ENCODE results near the gene PLD2.
"Not testable (repeated sequence)": the region's sequence is repeated elsewhere in the genome, so short reads cannot be mapped to it uniquely, and the experiment has no call there.

The PLD2 gene

DNA sequence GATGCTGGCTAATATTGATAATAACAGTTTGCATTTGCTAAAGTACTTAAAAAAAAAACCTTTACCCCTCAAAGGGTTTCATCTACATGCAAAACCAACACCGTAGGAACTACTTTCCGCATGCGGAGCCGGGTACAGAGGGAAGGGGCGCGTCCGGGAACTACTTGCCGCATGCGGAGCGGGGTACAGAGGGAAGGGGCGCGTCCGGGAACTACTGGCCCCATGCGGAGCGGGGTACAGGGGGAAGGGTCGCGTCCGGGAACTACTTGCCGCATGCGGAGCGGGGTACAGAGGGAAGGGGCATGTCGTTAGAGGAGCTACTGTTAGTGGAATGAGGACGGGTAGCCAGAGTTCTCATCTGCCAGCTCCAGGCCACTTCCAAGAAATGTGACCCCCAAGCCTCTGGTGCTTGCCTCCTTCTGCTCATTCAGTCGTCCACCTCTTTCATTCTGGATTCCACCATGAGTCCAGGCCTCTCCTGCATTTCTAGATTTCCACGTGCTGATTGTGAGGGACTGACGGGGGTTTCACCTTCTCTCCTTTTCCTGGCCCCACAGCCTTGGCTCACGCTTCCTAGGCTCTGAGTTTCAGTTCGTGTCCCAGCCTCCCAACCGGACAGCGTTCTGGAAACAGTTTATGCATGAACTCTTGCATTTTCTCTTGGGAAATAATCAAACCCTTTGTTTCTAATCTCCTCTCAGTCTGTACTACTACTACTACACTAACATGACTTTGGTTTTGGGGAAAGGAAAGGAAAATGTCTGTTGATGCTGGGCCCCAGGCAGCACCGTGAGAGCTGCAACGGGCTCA is 53.1 kb downstream of the PLD2 start:
- no peak for DNase-seq

DNA sequence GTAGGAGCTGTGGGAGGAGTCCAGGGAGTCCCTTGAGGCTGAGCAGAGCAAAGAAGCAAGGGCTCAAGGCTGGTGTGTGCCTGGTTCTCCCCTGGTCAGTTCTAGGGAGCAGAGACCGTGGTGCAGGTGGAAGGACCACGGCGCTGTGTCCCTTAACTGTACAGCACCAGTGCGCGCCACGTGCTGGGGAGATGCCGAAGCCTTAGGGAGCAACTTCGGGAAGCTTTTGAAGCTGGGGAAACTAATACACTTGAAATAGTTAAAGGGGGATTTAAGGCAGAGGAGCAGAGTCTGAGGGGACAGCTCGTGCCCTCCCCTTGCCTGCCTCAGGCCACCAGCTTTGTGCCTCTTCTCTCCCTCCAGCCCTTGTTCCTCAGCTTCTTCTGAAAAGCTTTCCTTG is 53.7 kb downstream of the PLD2 start:
- DNase-seq: no peak

DNA sequence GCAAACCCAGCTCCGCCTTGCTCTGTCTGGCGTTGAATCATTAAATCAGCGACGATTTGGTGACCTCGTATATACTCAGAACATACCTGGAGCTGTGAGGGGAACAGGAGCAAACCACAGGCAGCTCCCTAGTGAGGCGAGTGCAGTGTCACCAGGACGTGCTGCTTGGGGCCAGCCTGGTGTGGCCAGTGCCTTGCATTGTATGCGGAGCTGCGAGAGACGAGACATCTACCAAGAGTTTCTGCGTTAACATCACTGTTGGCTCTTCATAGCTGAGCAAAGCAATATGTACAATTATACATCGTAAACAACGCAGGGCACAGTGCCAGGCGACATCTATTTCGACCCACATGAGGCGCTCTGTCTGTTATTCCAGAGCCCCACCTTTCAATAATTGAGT is 54.1 kb downstream of the PLD2 start:
- no peak for DNase-seq

DNA sequence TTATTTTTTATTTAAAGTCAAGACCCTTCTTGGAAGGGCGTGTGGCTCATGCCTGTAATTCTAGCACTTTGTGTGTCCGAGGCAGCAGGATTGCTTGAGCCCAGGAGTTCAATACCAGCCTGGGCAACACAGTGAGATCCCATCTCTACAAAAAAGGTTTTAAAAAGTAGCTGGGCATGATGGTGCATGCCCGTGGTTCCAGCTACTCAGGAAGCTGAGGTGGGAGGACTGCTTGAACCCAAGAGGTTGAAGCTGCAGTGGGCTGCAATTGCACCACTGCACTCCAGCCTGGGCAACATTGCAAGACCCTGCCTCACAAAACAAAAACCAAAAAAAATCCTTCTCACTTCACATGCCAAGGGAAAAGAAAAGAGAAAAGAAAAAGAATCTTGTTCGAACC is 55.8 kb downstream of the PLD2 start:
- DNase-seq: no peak

DNA sequence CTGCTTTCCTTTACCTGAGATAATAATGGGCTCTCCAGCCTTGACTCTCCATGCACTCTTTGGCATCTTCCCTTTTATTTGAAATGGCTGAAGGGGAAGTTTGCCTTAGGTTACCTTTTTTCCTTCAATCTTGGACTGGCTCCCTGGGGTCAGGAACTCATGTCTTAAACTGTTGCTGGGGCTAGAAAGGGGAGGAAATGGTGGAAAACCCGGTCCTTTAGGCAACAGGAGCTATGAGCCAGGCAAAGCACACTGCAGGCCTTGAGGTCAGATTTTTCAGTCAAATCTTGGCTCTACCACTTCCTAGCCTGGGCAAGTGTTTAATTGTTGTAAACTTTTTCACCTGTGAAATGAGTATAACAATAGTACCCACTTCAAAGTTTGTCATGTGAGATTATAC is 56.4 kb downstream of the PLD2 start:
- no peak for DNase-seq

DNA sequence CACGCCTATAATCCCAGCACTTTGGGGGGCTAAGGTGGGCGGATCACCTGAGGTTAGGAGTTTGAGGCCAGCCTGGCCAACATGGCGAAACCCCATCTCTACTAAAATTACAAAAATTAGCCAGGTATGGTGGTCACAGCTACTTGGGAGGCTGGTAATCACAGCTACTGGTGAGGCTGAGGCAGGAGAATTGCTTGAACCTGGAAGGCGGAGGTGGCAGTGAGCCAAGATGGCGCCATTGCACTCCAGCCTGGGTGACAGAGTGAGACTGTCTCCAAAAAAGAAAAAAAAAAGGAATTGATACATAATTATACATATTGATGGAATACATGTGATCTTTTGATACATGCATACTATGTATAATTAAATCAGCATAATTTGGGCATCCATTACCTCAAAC is 60.6 kb downstream of the PLD2 start:
- not testable (repeated sequence) for DNase-seq

DNA sequence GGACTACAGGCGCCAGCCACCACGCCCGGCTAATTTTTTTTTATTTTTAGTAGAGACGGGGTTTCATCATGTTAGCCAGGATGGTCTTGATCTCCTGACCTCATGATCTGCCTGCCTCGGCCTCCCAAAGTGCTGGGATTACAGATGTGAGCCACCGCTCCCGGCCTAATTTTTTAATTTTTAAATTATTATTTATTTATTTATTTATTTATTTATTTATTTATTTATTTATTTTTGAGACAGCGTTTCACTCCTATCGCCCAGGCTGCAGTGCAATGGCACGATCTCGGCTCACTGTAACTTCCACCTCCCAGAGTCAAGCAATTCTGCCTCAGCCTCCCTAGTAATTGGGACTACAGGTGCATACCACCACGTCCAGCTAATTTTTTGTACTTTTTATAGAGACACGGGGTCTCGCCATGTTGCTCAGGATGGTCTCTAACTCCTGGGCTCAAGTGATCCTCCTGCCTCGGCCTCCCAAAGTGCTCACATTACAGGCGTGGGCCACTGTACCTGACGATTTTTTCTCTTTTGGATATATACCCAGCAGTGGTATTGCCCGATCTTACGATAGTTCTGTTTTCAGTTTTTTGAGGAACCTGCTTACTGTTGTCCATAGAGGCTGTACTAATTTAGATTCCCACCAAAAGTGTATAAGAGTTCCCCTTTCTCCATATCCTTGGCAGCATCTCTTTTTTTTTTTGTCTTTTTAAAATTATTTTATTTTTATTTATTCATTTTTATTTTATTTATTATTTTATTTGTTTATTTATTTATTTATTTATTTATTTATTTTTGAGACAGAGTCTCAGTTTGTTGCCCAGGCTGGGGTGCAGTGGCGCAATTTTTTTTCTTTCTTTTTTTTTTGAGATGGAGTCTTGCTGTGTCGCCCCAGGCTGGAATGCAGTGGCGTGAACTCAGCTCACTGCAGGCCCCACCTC is 62.4 kb downstream of the PLD2 start:
- DNase-seq: not testable (repeated sequence)

DNA sequence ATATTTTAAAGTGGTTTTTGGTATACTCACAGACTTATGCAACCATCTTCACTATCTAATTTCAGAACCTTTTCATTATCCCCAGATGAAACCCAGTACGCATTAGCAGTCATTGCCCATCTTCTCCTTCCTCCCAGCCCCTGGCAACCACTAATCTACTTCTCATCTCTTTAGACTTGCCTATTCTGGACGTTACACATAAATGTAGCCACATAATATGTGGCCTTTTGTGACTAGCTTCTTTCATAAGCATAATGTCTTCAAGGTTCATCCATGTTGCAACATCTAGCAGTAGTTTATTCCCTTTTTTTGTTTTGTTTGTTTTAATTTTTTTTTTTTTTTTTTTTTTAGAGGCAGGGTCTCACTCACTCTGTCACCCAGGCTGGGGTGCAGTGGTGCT is 63.9 kb downstream of the PLD2 start:
- DNase-seq: no peak

DNA sequence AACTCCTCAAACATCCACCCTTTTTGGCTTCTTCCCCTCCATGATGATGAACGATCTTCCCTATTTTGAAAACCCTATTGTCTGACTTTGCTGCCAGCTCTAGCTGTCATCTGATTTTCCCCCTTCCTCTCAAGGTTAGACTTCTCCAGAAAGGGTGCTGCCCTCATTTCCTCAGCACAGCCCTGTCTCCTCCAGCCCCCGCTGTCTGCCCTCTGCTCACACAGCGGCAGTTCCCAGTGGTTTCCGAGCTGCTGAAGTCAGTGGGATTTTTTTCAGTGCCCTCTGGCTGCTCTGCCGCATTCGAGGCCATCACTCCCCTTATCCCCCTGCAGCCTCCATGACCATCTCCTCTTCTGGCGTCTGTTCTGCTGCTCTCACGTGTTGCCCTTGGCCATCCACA is 65.8 kb downstream of the PLD2 start:
- DNase-seq: no peak

All from DMS 273 treated with DMSO at 0.1 percent for 48 hours (cell line).